ENCODE measurements around the gene S100PBP. TPM values are rescaled to one million over a fixed set of nuclear protein-coding genes. Genes with fewer than 3 reads are reported as not detected.

The S100PBP gene
- total and polyA plus RNA-seq, 9 of the 15 experiments (the other 6 are each of a cell fraction or from before 2014, with no cell fraction given): 22.9 to 60.2 (median 32.9) TPM

- TF ChIP-seq ZNF518B (CRISPR knock-in tag; IDR thresholded peaks at IDR 0.05): no peak
- TF ChIP-seq FOXO4 (CRISPR knock-in tag; IDR thresholded peaks at IDR 0.05): no peak
- no peak for TF ChIP-seq ZNF140 (CRISPR knock-in tag; IDR thresholded peaks at IDR 0.05)
- no peak for TF ChIP-seq ZNF24 (IDR thresholded peaks at IDR 0.05)
- no peak for TF ChIP-seq ZNF253 (CRISPR knock-in tag; conservative IDR thresholded peaks at IDR 0.05)
- TF ChIP-seq ZNF384 (IDR thresholded peaks at IDR 0.05; ENCODE audit: low read depth, low read length): no peak
- TF ChIP-seq ZNF695 (CRISPR knock-in tag; IDR thresholded peaks at IDR 0.05): no peak
- TF ChIP-seq ZFP30 (CRISPR knock-in tag; IDR thresholded peaks at IDR 0.05; ENCODE audit: borderline replicate concordance): no peak
- TF ChIP-seq ZNF134 (CRISPR knock-in tag; conservative IDR thresholded peaks at IDR 0.05): no peak
- no peak for TF ChIP-seq TCF7 (IDR thresholded peaks at IDR 0.05; ENCODE audit: borderline replicate concordance)
- peak; percentile 1 for TF ChIP-seq CCNT2 (IDR thresholded peaks at IDR 0.05; ENCODE audit: borderline replicate concordance, extremely low read depth, insufficient read length, low read depth, low read length)
- no peak for TF ChIP-seq MTA1 (IDR thresholded peaks at IDR 0.05; ENCODE audit: borderline replicate concordance)
- TF ChIP-seq MEIS2 (IDR thresholded peaks at IDR 0.05; ENCODE audit: partially characterized antibody): no peak
- no peak for TF ChIP-seq NBN (IDR thresholded peaks at IDR 0.05; ENCODE audit: low read depth)
- 0 out of 4 replicates have a peak, but pooled peaks of 1 of the 2 experiments have one; percentile 19 for TF ChIP-seq TBL1XR1 (IDR thresholded peaks at IDR 0.05; ENCODE audit: low read length in 2 of 2)
- TF ChIP-seq BACH1 (tag; IDR thresholded peaks at IDR 0.05): no peak
- TF ChIP-seq RAD21 (CRISPR knock-in tag; conservative IDR thresholded peaks at IDR 0.05 in 1 of 2, IDR thresholded peaks at IDR 0.05 in 1 of 2): peak in 1 of 2 experiments; percentile 20; a peak in 1 of 4 replicates
- TF ChIP-seq JUN (IDR thresholded peaks at IDR 0.05; ENCODE audit: borderline replicate concordance, low read depth, low read length): peak; percentile 70; the same call in 1 of the 2 replicates
- TF ChIP-seq JUN (CRISPR knock-in tag; IDR thresholded peaks at IDR 0.05; ENCODE audit: borderline replicate concordance): no peak
- TF ChIP-seq RFX7 (CRISPR knock-in tag; IDR thresholded peaks at IDR 0.05): no peak
- TF ChIP-seq, protein P1, sequence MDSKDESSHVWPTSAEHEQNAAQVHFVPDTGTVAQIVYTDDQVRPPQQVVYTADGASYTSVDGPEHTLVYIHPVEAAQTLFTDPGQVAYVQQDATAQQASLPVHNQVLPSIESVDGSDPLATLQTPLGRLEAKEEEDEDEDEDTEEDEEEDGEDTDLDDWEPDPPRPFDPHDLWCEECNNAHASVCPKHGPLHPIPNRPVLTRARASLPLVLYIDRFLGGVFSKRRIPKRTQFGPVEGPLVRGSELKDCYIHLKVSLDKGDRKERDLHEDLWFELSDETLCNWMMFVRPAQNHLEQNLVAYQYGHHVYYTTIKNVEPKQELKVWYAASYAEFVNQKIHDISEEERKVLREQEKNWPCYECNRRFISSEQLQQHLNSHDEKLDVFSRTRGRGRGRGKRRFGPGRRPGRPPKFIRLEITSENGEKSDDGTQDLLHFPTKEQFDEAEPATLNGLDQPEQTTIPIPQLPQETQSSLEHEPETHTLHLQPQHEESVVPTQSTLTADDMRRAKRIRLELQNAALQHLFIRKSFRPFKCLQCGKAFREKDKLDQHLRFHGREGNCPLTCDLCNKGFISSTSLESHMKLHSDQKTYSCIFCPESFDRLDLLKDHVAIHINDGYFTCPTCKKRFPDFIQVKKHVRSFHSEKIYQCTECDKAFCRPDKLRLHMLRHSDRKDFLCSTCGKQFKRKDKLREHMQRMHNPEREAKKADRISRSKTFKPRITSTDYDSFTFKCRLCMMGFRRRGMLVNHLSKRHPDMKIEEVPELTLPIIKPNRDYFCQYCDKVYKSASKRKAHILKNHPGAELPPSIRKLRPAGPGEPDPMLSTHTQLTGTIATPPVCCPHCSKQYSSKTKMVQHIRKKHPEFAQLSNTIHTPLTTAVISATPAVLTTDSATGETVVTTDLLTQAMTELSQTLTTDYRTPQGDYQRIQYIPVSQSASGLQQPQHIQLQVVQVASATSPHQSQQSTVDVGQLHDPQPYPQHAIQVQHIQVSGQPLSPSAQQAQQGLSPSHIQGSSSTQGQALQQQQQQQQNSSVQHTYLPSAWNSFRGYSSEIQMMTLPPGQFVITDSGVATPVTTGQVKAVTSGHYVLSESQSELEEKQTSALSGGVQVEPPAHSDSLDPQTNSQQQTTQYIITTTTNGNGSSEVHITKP (IDR thresholded peaks at IDR 0.05; ENCODE audit: partially characterized antibody): no peak
These were observed 47.8 kb upstream of the S100PBP start (continued) for GRCh38 chr1:32769524-32770220.

Measured in K562 (cell line).